ENCODE measurements around the gene MERTK. TPM values are rescaled to one million over a fixed set of nuclear protein-coding genes. Genes with fewer than 3 reads are reported as not detected.

Gene MERTK
- total RNA-seq, 4 donors from 2014 or later: 5.5 to 6.7 (median 5.7) TPM

DNA sequence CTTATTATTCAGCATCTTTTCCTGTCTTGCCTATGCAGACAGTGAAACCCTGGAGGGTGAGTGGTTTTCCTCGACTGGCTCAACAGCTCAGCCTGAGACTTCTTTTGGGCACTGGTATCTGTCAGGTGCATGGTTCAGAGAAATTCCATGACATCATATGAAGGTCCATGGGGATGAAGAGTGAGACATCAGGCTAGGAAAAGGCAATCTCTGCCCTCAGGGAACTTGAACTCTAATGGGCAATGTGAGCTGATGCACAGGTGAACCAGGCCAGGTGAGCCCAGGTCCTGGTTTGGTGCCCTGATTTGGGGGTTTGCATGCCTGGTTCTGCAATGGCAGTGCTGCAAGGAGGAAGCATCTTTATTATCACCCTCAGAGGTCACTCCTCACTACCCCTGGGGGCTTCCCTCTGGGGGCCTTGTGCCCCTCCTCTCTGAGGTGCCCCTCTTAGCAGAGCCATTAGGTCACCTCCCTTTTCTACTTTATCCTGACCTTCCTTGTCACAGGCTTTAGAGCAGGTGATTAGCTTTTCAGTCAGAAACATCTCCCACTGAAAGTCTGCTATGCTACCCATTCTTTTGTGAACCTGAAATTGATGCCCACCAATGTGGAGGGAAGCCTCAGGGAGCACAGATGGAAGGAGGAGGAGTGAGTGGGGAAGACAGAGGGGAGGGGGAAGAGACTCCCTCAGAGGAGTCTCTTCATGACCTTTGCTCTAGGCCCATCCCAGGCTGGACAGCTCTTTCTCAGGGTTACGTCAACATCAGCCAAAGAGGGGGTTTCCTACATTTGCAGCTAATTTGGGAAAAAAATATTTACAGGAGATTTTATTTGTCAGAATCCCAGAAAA lies 47.3 kb downstream of the MERTK start:
- 66% methylated on average over 2 of the region's 2 CpGs for WGBS
- H3K27ac ChIP-seq: peak overlapping the region; percentile 74
- no peak for DNase-seq (ENCODE audit: low spot score in 2 of 2)
- H3K4me3 ChIP-seq: no peak overlapping the region
- peaks cover 16% of the 10 kb centered on the region for H3K36me3 ChIP-seq
- no peaks in the 10 kb centered on the region for H3K27me3 ChIP-seq
- no peaks in the 10 kb centered on the region for H3K9me3 ChIP-seq
- H3K4me1 ChIP-seq: peaks cover 32% of the 10 kb centered on the region
- TF ChIP-seq, protein P1, sequence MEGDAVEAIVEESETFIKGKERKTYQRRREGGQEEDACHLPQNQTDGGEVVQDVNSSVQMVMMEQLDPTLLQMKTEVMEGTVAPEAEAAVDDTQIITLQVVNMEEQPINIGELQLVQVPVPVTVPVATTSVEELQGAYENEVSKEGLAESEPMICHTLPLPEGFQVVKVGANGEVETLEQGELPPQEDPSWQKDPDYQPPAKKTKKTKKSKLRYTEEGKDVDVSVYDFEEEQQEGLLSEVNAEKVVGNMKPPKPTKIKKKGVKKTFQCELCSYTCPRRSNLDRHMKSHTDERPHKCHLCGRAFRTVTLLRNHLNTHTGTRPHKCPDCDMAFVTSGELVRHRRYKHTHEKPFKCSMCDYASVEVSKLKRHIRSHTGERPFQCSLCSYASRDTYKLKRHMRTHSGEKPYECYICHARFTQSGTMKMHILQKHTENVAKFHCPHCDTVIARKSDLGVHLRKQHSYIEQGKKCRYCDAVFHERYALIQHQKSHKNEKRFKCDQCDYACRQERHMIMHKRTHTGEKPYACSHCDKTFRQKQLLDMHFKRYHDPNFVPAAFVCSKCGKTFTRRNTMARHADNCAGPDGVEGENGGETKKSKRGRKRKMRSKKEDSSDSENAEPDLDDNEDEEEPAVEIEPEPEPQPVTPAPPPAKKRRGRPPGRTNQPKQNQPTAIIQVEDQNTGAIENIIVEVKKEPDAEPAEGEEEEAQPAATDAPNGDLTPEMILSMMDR (IDR thresholded peaks at IDR 0.05): no peak
- TF ChIP-seq POLR2AphosphoS5 (IDR thresholded peaks at IDR 0.05) (no peak), POLR2A (IDR thresholded peaks at IDR 0.05) (no peak), EP300 (IDR thresholded peaks at IDR 0.05) (no peak)

DNA sequence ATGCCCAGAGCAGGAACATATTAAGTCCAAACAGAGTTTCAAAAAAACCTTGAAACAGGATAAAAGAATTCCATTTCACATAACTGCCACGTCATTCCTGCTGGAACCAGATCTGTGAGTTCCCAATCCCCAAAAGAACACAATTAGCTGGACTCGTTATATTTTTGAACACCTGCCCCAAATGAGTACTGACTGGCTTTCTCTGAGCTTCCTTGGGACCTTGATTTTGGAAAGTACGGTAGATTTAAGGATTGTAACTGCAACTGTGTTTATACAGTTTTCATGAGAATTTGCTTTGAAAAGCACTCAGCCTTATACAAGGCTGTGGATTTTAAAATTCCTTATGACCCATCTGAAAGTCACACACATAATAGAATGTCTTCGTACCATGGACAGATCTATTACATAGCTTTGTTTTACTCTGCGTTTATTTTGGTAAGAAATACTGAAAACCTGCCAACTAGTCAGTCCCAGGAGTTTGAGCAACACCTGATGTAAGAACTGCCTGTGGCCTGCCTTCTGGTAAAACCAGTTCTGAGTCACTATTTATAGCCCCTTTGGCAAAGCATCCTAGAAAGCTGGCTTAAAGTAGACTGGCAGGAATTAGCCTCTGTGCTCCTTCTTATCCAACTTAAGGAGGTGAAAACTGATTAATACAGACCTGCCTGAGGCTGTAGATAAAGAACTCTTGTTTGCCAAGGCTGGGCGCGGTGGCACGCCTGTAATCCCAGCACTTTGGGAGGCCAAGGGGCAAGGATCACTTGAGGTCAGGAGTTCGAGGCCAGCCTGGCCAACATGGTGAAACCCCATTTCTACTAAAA lies 48.1 kb downstream of the MERTK start:
- 38% methylated on average over 9 of the region's 9 CpGs for whole genome bisulfite sequencing
- TF ChIP-seq POLR2AphosphoS5 (IDR thresholded peaks at IDR 0.05) (peak in 2 of 3 donors; percentile 81 to 84), POLR2A (IDR thresholded peaks at IDR 0.05) (no peak), EP300 (IDR thresholded peaks at IDR 0.05) (peak; percentile 30)
- TF ChIP-seq, protein P1 (IDR thresholded peaks at IDR 0.05): no peak
- DNase-seq (ENCODE audit: low spot score in 2 of 2): no peak

DNA sequence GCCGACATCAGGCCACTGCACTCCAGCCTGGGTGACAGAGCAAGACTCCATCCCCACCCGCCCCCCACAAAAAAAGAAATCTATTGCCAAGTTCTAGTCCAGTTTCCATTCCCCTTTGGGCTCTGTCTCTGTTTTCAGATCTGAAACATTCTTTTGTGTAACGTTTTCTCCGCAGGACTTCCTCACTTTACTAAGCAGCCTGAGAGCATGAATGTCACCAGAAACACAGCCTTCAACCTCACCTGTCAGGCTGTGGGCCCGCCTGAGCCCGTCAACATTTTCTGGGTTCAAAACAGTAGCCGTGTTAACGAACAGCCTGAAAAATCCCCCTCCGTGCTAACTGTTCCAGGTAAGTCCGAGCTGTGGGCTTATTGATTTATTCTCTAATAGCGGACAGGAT lies 48.8 kb downstream of the MERTK start:
- no peak for DNase-seq (ENCODE audit: low spot score in 2 of 2)
- TF ChIP-seq POLR2A (IDR thresholded peaks at IDR 0.05): no peak
- no peak for TF ChIP-seq EP300 (IDR thresholded peaks at IDR 0.05)
- TF ChIP-seq, protein P1 (IDR thresholded peaks at IDR 0.05): no peak
- TF ChIP-seq POLR2AphosphoS5 (IDR thresholded peaks at IDR 0.05): no peak
- 79% methylated on average over 11 of the region's 11 CpGs for WGBS
- Histone ChIP-seq H3K4me1 (peaks cover 32% of the 10 kb centered on the region), H3K27me3 (no peaks in the 10 kb centered on the region), H3K36me3 (peaks cover 16% of the 10 kb centered on the region), H3K9me3 (no peaks in the 10 kb centered on the region), H3K4me3 (no peak overlapping the region), H3K27ac (peak overlapping the region; percentile 74)

More for the DNA sequence above, 48.1 kb downstream of the MERTK start:
- Histone ChIP-seq H3K27ac (peak overlapping the region; percentile 74), H3K4me1 (peaks cover 32% of the 10 kb centered on the region), H3K36me3 (peaks cover 16% of the 10 kb centered on the region), H3K27me3 (no peaks in the 10 kb centered on the region), H3K4me3 (no peak overlapping the region), H3K9me3 (no peaks in the 10 kb centered on the region)

DNA sequence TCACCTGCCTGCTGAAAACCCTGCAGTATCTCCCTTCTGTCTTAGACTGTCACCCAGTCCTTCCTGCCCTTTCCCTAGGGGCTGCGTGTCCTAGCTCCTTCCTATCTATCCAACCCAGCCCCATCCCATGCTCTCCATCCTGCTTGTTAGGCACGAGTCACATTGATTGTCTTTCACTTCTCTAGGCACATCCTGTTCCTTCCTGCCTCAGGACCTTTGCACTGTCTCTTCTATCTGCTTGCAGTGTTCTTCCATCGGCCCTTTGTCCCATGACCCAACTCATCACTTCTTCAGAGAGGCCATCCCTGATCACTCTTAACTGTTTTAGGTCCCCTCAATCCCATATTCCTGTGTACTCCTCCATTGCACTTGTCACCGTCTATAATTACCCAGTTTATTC lies 50.4 kb downstream of the MERTK start:
- H3K36me3 ChIP-seq: peaks cover 16% of the 10 kb centered on the region
- DNase-seq (ENCODE audit: low spot score in 2 of 2): no peak
- H3K27ac ChIP-seq: no peak overlapping the region
- no peaks in the 10 kb centered on the region for H3K27me3 ChIP-seq
- H3K4me1 ChIP-seq: peaks cover 32% of the 10 kb centered on the region
- no peaks in the 10 kb centered on the region for H3K9me3 ChIP-seq
- no peak overlapping the region for H3K4me3 ChIP-seq
- no peak for TF ChIP-seq EP300 (IDR thresholded peaks at IDR 0.05)
- no peak for TF ChIP-seq POLR2A (IDR thresholded peaks at IDR 0.05)
- no peak for TF ChIP-seq POLR2AphosphoS5 (IDR thresholded peaks at IDR 0.05)
- WGBS: 92% methylated on average over 4 of the region's 4 CpGs

DNA sequence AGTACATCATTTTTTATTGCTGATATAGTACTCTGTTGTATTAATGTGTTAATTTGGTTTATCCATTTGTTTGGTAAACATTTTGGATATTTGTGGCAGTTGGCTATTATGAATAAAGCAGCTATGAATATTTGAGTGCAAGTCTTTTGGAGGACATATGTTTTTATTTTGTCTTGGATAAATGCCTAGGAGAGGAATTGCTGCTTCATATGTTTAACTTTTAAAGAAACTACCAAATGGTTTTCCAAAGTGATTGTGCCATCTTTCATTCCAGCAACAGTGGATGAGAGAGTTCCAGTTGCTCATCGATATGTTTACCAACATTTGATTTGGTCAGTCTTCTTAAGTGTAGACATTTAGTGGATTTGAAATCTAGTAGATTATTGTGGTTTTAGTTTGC lies 51.8 kb downstream of the MERTK start:
- H3K27me3 ChIP-seq: no peaks in the 10 kb centered on the region
- 63% methylated on average over 1 of the region's 1 CpG for WGBS
- H3K9me3 ChIP-seq: no peaks in the 10 kb centered on the region
- TF ChIP-seq POLR2A (IDR thresholded peaks at IDR 0.05) (no peak), EP300 (IDR thresholded peaks at IDR 0.05) (no peak), POLR2AphosphoS5 (IDR thresholded peaks at IDR 0.05) (no peak)
- TF ChIP-seq, protein P1 (IDR thresholded peaks at IDR 0.05): no peak
- no peak overlapping the region for H3K27ac ChIP-seq
- peaks cover 16% of the 10 kb centered on the region for H3K36me3 ChIP-seq
- H3K4me1 ChIP-seq: peaks cover 31% of the 10 kb centered on the region
- no peak overlapping the region for H3K4me3 ChIP-seq
- DNase-seq (ENCODE audit: low spot score in 2 of 2): no peak

Measured in suprapubic skin (tissue), 4 donors.